ENCODE results near the gene IGF2BP3. TPM values are rescaled to one million over a fixed set of nuclear protein-coding genes. Genes with fewer than 3 reads are reported as not detected.

The IGF2BP3 gene
- total and polyA plus RNA-seq, 3 donors from 2014 or later, result 17.8 to 36.0 (median 20.1) TPM

DNA sequence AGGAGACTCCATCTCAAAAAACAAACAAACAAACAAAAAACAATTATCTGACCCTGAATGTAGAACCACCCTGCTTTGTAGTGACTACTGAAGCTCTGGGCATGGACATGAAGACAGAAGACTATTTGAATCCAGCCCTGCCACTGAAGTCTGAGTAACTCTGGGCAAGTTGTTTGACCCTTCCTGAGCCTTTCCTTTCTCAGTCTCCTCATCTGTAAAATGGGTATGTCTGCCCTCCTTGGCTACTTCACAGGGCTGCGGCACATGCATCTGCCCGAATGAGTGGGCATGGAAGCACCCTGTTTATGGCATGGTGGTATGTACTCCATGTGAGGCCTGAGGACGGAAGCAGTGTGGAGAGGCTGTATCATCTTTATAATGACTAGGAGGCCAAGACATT lies 193.3 kb downstream of the IGF2BP3 start:
- H3K4me1 ChIP-seq, result no peaks in the 10 kb centered on the region
- intact Hi-C loops (cut with DNase I; ENCODE audit: low total_unique reads), result no loop called here
- no peaks in the 10 kb centered on the region for H3K9me3 ChIP-seq
- H3K27me3 ChIP-seq, result no peaks in the 10 kb centered on the region
- TF ChIP-seq, protein P1, sequence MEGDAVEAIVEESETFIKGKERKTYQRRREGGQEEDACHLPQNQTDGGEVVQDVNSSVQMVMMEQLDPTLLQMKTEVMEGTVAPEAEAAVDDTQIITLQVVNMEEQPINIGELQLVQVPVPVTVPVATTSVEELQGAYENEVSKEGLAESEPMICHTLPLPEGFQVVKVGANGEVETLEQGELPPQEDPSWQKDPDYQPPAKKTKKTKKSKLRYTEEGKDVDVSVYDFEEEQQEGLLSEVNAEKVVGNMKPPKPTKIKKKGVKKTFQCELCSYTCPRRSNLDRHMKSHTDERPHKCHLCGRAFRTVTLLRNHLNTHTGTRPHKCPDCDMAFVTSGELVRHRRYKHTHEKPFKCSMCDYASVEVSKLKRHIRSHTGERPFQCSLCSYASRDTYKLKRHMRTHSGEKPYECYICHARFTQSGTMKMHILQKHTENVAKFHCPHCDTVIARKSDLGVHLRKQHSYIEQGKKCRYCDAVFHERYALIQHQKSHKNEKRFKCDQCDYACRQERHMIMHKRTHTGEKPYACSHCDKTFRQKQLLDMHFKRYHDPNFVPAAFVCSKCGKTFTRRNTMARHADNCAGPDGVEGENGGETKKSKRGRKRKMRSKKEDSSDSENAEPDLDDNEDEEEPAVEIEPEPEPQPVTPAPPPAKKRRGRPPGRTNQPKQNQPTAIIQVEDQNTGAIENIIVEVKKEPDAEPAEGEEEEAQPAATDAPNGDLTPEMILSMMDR (IDR thresholded peaks at IDR 0.05), result no peak
- TF ChIP-seq POLR2A (IDR thresholded peaks at IDR 0.05), result no peak
- no peak for DNase-seq
- no peak overlapping the region for H3K27ac ChIP-seq
- no peaks in the 10 kb centered on the region for H3K36me3 ChIP-seq (ENCODE audit: low read depth, missing control alignments)
- 88 to 93% methylated on average over 3 of the region's 3 CpGs for WGBS, 2 donors
- no peak overlapping the region for H3K4me3 ChIP-seq

DNA sequence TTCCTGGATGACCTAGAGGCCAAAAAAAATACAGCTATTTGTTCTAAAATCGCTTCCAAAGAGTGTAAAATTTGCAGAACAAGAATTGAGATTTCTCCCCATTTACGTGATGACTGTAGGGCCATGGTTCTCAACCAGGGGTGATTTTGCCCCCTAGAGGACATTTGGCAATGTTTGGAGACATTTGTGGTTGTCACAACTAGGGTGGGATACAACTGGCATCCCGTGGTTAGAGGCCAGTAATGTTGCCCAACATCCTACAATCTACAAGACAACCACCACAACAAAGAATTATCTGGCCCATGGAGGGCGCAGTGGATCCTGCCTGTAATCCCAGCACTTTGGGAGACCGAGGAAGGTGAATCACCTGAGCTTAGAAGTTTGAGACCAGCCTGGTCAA lies 193.9 kb downstream of the IGF2BP3 start:
- H3K4me1 ChIP-seq, result no peaks in the 10 kb centered on the region
- no peak overlapping the region for H3K27ac ChIP-seq
- no peak for DNase-seq
- H3K9me3 ChIP-seq, result no peaks in the 10 kb centered on the region
- no peak overlapping the region for H3K4me3 ChIP-seq
- intact Hi-C loops (cut with DNase I; ENCODE audit: low total_unique reads), result no loop called here
- 81% methylated on average over 5 of the region's 5 CpGs for WGBS, 2 donors
- H3K27me3 ChIP-seq, result no peaks in the 10 kb centered on the region
- TF ChIP-seq, protein P1 (IDR thresholded peaks at IDR 0.05), result no peak
- no peak for TF ChIP-seq POLR2A (IDR thresholded peaks at IDR 0.05)
- no peaks in the 10 kb centered on the region for H3K36me3 ChIP-seq (ENCODE audit: low read depth, missing control alignments)

DNA sequence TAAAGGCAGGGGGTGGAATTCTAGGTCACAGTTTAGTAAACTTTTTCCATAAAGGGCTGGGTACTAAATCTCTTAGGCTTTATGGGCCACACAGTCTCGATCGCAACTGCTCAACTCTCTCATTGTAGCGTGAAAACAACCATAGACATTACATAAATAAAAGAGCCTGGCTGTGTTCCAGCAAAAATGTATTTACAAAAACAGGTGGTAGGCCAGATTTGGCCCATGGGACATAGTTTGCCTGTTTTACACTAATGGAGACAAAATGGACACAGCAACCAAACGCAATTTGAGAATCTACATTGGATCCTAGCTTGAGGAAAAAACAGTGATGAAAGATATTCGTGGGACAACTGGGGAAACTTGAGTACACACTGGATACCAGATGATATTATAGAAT lies 194.4 kb downstream of the IGF2BP3 start:
- no peak for TF ChIP-seq POLR2A (IDR thresholded peaks at IDR 0.05)
- TF ChIP-seq, protein P1 (IDR thresholded peaks at IDR 0.05), result no peak
- 89 to 93% methylated on average over 5 of the region's 5 CpGs for WGBS, 2 donors
- H3K4me3 ChIP-seq, result no peak overlapping the region
- no peaks in the 10 kb centered on the region for H3K4me1 ChIP-seq
- H3K9me3 ChIP-seq, result no peaks in the 10 kb centered on the region
- no peaks in the 10 kb centered on the region for H3K36me3 ChIP-seq (ENCODE audit: low read depth, missing control alignments)
- DNase-seq, result no peak
- no peaks in the 10 kb centered on the region for H3K27me3 ChIP-seq
- H3K27ac ChIP-seq, result no peak overlapping the region
- intact Hi-C loops (cut with DNase I; ENCODE audit: low total_unique reads), result no loop called here

DNA sequence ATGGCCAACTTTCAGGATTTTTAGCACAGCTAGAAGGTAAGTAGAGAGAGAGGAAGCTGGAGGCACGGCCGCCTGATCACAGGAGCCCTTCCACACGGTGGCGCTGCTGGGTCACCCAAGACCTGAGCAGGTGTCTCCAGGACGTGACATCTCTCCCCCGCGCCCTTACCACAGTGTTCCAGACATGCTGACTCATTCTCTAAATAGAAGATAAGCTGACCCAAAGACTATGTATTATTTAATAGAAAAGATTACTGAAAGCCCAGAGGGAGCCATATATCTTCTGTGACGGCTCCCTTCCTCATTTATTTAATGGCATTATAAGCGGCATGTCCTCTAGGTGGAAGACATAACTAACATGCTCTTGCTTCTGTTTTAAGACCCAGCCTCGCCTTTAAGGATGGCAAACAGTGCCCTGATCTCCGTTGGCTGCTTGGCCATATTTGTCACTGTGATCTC lies 197.1 kb downstream of the IGF2BP3 start:
- H3K27ac ChIP-seq, result no peak overlapping the region
- TF ChIP-seq, protein P1 (IDR thresholded peaks at IDR 0.05), result peak; percentile 49 to 69 (median 68)
- TF ChIP-seq POLR2A (IDR thresholded peaks at IDR 0.05), result no peak
- no peaks in the 10 kb centered on the region for H3K27me3 ChIP-seq
- H3K4me1 ChIP-seq, result no peaks in the 10 kb centered on the region
- DNase-seq, result peak; percentile 95
- no peaks in the 10 kb centered on the region for H3K36me3 ChIP-seq (ENCODE audit: low read depth, missing control alignments)
- no peak overlapping the region for H3K4me3 ChIP-seq
- H3K9me3 ChIP-seq, result no peaks in the 10 kb centered on the region
- intact Hi-C loops (cut with DNase I; ENCODE audit: low total_unique reads), result no loop called here
- WGBS, 2 donors, result 26 to 28% methylated on average over 11 of the region's 11 CpGs

DNA sequence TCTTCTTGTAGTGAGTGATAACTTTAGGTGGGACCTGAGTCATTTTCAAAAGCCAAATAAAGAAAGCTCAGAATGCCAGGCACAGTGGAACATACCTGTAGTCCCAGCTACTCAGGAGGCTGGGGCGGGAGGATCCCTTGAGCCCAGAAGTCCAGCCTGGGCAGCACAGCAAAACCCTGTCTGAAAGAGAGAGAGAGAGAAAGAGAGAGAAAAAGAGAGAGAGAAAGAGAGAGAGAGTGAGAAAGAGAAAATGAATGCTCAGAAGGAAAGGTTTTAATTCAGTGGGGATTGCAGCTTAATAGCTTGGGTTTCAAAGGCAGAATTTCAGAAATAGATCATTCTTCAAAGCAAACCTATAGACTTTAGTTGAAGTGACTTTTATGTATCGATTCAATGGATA lies 198.0 kb downstream of the IGF2BP3 start:
- intact Hi-C loops (cut with DNase I; ENCODE audit: low total_unique reads), result no loop called here
- Histone ChIP-seq H3K27ac (no peak overlapping the region), H3K4me3 (no peak overlapping the region), H3K4me1 (no peaks in the 10 kb centered on the region), H3K27me3 (no peaks in the 10 kb centered on the region), H3K9me3 (no peaks in the 10 kb centered on the region), H3K36me3 (ENCODE audit: low read depth, missing control alignments) (no peaks in the 10 kb centered on the region)
- no peak for TF ChIP-seq POLR2A (IDR thresholded peaks at IDR 0.05)
- TF ChIP-seq, protein P1 (IDR thresholded peaks at IDR 0.05), result no peak
- DNase-seq, result no peak
- 88 to 94% methylated on average over 2 of the region's 2 CpGs for WGBS, 2 donors
